Measurements from ENCODE around the gene VKORC1L1. TPM values are rescaled to one million over a fixed set of nuclear protein-coding genes. Genes with fewer than 3 reads are reported as not detected.
A peak's percentile ranks its signal among the peaks of the same experiment; 100 is the strongest.

The VKORC1L1 gene
- total and polyA plus RNA-seq, 2 of the 8 experiments (the other 6 are each of a cell fraction or from before 2014, with no cell fraction given) = 12.7 to 45.3 TPM

DNA sequence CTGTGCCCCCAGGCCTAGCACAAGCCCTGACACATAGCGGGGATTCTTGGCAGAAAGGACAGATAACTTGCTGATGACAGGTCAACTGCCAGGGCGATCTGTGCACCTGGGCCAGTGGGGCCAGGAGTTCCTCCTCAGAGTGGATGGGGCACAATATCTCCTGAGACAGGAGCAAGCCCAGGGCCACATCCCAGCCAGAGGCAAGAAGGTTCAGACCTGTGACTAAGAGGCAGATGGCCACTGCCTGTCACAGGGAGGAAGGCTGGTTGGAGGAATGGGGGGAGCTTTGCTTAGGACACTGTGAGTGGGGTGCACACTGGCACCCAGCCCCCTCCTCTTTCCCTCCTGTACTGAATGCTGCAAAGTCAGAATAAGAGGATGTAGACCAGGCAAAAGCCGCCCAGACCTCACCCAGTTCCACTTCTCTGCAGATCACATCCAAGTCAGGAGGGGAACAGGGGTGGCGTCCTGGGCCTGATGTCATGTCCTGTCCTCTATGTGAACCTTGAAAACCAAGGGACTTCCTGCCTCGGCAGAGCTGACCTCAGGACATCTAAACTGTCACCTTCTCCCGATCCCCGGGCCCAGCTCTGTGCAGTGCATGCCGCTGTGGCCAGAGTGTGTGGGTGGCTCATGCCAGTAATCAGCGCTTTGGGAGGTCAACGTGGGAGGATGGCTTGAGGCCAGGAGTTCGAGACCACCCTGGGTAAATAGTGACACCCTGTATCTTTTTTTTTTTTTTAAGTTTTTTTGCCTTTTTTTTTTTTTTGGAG lies 107.8 kb downstream of the VKORC1L1 start:
- 88% methylated on average over 11 of the region's 11 CpGs; no CpG with 5 or more reads in 1 of the 2 experiments for WGBS, 2 experiments (ENCODE audit: extremely low coverage in 1 of 2, insufficient coverage in 1 of 2, insufficient read length in 1 of 2, insufficient replicate concordance in 2 of 2, low coverage in 1 of 2, low lambda C conversion rate in 2 of 2, missing lambda C conversion rate in 1 of 2)
- TF ChIP-seq NRF1 (IDR thresholded peaks at IDR 0.05; ENCODE audit: low read depth, low read length) (no peak), KDM5A (IDR thresholded peaks at IDR 0.05; ENCODE audit: low read length) (no peak), GTF2F1 (IDR thresholded peaks at IDR 0.05; ENCODE audit: borderline replicate concordance, low read depth, low read length) (no peak), SP4 (IDR thresholded peaks at IDR 0.05; ENCODE audit: low read length) (no peak), POLR2AphosphoS5 (IDR thresholded peaks at IDR 0.05; ENCODE audit: low read depth, low read length) (no peak), GABPA (IDR thresholded peaks at IDR 0.05; ENCODE audit: borderline replicate concordance, insufficient read depth, low read length) (no peak), HDAC2 (IDR thresholded peaks at IDR 0.05; ENCODE audit: borderline replicate concordance in 1 of 2, low read depth in 2 of 2, low read length in 2 of 2) (no peak), CBX5 (IDR thresholded peaks at IDR 0.05; ENCODE audit: low read depth, low read length) (no peak), TAF1 (IDR thresholded peaks at IDR 0.05; ENCODE audit: low read depth, low read length) (no peak)
- TF ChIP-seq, protein P1, sequence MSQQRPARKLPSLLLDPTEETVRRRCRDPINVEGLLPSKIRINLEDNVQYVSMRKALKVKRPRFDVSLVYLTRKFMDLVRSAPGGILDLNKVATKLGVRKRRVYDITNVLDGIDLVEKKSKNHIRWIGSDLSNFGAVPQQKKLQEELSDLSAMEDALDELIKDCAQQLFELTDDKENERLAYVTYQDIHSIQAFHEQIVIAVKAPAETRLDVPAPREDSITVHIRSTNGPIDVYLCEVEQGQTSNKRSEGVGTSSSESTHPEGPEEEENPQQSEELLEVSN (IDR thresholded peaks at IDR 0.05) = no peak

More for the DNA sequence above, 107.8 kb downstream of the VKORC1L1 start:
- Histone ChIP-seq H2BK15ac (ENCODE audit: low read length) (no peak overlapping the region), H3K14ac (ENCODE audit: insufficient read length) (no peak overlapping the region), H3K4me2 (ENCODE audit: insufficient read depth in 1 of 2, low read depth in 2 of 2, low read length in 2 of 2) (peak overlapping the region; percentile 17 to 65), H3K23ac (ENCODE audit: insufficient read length) (no peak overlapping the region), H3K9ac (replicated peaks in 1 of 4; ENCODE audit: extremely low read depth in 1 of 4, low read depth in 3 of 4, low read length in 3 of 4) (peak overlapping the region in 1 of 4 experiments; percentile 18; a peak in 1 of 7 replicates), H3K9me3 (ENCODE audit: insufficient read depth in 2 of 2, low read depth in 1 of 2, low read length in 1 of 2) (no peaks in the 10 kb centered on the region), H3K4me3 (ENCODE audit: extremely low read depth in 1 of 4, insufficient read depth in 2 of 4, low read depth in 3 of 4, low read length in 4 of 4) (peak overlapping the region in 3 of 4 experiments; percentile 64 to 93 (median 86); a peak in 6 of 8 replicates), H4K8ac (ENCODE audit: extremely low read depth, insufficient read depth, low read length) (no peak overlapping the region; the same call in 1 of the 2 replicates), H2AK5ac (ENCODE audit: low read depth, low read length) (no peak overlapping the region), H3K79me1 (ENCODE audit: low read depth, low read length) (no peaks in the 10 kb centered on the region; the same call in none of the 2 replicates), H2BK120ac (replicated peaks; ENCODE audit: low read depth, low read length) (no peak overlapping the region), H2AFZ (ENCODE audit: low read length) (no peak overlapping the region), H3K79me2 (ENCODE audit: control insufficient read depth in 1 of 2, insufficient read depth in 2 of 2, low read length in 2 of 2) (peaks cover 0 to 16% of the 10 kb centered on the region in 2 experiments; a peak in 2 of 4 replicates), H3K18ac (ENCODE audit: extremely low read depth, low read length) (no peak overlapping the region), H4K5ac (ENCODE audit: insufficient read length, low read depth, low read length) (no peak overlapping the region), H4K20me1 (replicated peaks in 1 of 2; ENCODE audit: control insufficient read depth in 1 of 2, insufficient read depth in 2 of 2, low read length in 2 of 2) (peaks cover 4 to 16% of the 10 kb centered on the region in 2 experiments), H3K27ac (ENCODE audit: low read depth, low read length) (no peak overlapping the region), H3K27me3 (replicated peaks in 1 of 4; ENCODE audit: control insufficient read depth in 3 of 4, extremely low read depth in 1 of 4, insufficient read depth in 3 of 4, low read length in 3 of 4) (no peaks in the 10 kb centered on the region), H3K36me3 (ENCODE audit: control insufficient read depth in 2 of 4, insufficient read depth in 4 of 4, low read length in 3 of 4) (peaks cover 7 to 17% (median 10%) of the 10 kb centered on the region in 4 experiments; a peak in 7 of 8 replicates), H2BK5ac (ENCODE audit: low read depth, low read length) (no peak overlapping the region), H3K56ac (replicated peaks; ENCODE audit: insufficient read length, low read depth, low read length) (no peak overlapping the region), H3K23me2 (ENCODE audit: low read depth, low read length) (no peaks in the 10 kb centered on the region), H2BK12ac (ENCODE audit: low read depth, low read length) (no peak overlapping the region), H3K4ac (replicated peaks; ENCODE audit: insufficient read length, low read depth, low read length) (no peak overlapping the region), H2BK20ac (ENCODE audit: low read length) (no peak overlapping the region), H4K91ac (replicated peaks; ENCODE audit: insufficient read length, low read length) (no peak overlapping the region), H3K4me1 (replicated peaks in 1 of 4; ENCODE audit: control insufficient read depth in 3 of 4, insufficient read depth in 4 of 4, low read length in 3 of 4) (peaks cover 0 to 6% (median 2%) of the 10 kb centered on the region in 4 experiments; a peak in 4 of 7 replicates)
- DNase-seq (ENCODE audit: low read depth in 1 of 2, low spot score in 2 of 2) = no peak
- CTCF ChIA-PET (ENCODE audit: partially characterized antibody) = no interaction called here
- no peak for FAIRE-seq
- POLR2A ChIA-PET (ENCODE audit: partially characterized antibody) = interaction anchor here (0.5 to 2.1 kb wide), 5 partner anchors 9 to 20 kb away, joined by 3 to 6 read pairs (median 3); no protein-coding TSS in a partner anchor
